ENCODE measurements around the gene CCT6B. TPM values are rescaled to one million over a fixed set of nuclear protein-coding genes. Genes with fewer than 3 reads are reported as not detected.
"Not testable (repeated sequence)": the region's sequence is repeated elsewhere in the genome, so short reads cannot be mapped to it uniquely, and the experiment has no call there.

CCT6B gene
- total RNA-seq, 1 donor from 2014 or later: 3.2 TPM

DNA sequence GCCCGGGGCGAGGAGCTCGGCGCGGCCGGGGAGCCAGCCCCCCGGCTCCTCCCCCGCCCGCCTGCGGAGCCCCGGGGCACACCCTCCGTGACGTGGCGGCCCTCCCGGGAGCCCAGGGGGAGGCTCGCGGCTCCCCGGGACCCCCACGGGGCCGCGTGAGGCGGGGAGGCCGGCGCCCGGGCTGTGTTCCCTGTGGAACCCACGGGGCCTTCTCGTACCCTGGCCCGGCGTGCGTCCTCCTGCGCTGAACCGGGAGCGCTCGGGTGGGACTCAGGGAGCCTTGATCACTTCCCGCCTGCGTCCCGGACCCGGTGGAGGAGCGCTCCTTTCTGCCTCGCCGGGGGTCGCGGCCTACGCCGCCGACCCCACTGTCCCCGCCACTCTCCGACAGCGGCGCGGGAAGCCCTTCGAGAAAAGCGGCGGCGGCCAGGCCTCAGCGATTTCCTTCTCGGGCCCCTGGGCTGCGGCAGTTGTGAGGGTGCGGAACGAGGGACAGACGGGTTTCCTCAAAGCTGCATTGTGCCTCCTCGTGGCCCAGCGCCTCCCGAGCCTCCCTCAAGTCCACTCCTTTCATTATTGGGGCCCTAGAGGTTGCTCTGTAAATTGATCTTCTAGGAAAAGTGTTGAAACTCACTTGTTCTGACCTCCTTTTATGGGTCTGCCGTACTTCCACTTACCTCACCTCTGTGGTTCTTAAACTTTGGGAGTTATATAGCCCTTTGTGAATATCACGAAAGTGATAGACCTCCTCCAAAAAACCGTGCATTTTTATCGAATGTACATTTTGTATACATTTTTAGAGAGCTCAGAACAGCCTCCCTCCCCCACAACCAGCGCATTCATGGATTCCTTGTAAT is 19.6 kb upstream of the CCT6B start:
- DNase-seq: peak; percentile 80

DNA sequence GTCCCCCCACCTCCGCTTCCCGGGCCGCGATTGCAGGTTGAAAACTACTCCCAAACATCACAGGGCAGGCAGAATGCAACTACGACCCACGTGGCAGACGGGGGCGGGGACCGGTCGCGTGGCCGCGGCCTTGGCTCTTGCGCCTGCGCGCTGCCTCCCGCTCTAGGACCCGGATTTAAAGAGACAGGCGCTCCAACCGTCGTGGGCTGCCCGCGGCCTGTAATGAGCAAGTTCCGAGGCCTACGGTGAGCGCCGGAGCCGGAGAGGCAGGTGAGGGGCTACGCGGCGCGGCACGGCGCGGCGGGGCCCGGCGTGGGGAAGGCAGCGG is 19.1 kb upstream of the CCT6B start, which contains the start of gene LIG3:
TSS of gene LIG3 (plus strand) at position 160 of the 328 bp plus-strand sequence. CDS start 2,494 bp downstream, outside the sequence.
- peak; percentile 92 for DNase-seq

DNA sequence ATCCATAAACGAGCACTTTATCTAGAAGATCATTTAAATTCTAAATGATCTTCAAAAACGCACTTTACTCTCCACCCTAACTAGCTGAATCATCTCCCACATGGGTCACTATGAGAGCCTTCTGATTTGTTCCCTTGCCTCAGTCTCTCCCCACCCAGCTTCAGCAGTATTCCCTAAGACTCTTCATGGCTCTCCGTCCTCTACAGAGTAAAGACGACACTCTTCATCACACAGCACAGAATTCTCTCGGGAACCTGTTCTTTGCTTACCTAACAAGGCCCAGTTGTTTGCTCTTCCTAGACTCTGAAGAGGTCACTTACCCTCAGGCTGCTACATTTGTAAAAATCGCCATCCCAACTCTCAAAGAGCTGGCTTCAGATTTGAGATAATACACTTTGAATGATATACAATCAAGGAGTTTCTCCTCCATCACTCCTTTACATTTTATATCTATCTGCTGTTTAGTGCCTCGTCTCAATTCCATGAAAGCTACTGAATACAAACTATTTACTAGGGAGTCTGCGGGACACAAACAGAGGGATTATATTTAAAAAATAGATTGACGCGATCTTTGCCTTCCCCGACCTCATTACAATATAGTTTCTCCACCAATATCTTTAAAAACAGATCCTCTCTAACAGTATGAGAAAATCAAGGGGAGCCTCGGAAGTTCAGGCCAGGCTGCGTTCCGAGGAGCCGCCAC is 18.5 kb upstream of the CCT6B start:
- no peak for DNase-seq

DNA sequence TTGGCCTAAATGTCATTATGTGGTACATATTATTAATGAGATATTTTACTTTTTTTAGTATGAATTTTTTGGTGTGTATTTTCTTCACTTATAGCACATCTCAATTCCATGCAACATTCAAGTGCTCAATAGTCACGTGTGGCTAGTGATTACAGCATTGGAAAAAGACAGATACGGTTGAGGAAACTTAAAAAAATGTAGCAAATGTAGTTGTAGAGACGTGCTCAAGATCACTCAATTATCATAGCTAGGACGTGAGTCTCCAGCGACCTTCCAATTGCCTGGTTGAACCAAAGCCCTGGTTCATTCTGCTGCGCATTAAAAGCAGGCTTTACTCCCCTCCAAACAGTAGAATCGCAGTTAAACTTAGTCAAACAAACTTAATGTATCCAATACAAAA is 17.9 kb upstream of the CCT6B start:
- no peak for DNase-seq

DNA sequence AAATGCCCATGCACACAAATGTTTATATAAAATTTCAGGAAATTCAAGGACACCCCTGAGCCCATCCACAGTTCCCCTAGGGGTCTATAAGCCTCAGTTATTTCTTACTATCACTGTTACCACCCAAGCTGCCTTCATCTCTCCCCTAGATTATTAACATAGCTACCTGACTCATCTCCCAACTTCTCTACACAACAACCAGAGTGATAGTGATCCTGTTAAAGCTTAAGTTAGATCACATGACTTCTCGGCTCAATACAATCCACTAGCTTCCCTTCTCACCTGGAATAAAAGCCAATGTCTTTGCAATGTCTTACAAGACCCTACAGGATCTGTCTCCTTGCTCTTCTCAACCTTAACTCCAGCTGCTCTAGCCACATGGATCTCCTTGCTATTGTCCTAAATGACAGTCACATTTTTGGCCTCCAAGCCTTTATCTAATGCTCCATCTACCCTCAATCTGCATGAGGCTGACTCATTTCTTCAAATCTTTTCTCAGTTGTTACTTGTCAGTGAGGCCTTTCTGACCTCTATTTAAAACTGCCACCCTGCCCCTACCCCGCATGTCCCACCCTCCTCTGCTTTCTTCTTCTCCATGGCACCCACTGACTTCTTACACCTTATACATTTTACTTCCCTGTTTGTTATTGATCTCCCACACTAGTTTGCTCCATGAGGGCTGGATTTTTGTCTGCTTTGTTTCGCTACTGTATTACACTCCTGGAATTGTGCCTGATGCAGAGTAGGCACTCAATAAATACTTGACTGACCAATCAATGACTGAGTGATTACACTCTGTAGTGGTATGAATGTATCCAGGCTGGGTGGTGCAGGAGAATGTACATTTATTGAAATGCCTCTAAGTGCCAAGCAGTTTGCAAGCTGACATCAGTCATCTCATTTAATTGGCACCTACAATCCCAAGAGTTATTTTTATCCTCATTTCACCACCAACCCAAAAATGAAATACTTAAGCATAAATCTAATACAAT is 13.8 kb upstream of the CCT6B start:
- DNase-seq: no peak

DNA sequence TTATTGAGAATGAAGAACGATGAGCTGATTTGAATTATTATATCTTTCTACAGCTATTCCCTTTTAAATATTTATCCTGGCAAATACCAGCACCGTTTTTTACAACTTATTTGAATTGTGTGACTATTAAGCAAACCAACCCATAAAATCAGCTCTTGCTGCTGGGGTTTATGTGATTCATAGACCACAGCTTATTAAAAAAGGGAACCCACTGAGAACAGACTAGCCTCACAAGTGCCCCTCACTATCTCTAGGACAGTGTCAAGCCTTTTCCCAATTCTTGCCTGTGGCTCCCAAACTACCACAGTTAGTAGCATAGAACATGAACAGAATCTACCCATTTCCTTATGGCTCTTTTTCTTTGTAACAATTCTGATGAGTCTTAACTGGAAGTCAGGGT is 12.9 kb upstream of the CCT6B start:
- DNase-seq: no peak

DNA sequence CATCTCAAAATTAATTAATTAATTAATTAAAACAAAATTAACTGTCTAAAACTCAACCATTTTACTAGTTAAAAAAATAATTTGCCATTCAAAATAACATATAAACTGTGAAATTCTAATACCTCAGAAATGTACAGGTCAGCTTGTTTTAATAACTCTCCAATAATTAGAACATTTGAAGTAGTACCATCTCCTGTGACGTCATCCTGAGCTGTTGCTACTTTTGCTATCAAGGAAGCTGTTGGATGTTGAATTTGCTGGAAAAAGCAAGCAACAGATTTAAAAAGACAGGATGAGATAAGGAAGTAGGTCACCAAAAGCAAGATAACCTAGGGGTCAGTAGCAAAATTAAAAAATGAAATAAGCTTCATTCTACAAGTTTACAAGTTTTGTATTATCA is 2.8 kb downstream of the CCT6B start:
- no peak for DNase-seq

DNA sequence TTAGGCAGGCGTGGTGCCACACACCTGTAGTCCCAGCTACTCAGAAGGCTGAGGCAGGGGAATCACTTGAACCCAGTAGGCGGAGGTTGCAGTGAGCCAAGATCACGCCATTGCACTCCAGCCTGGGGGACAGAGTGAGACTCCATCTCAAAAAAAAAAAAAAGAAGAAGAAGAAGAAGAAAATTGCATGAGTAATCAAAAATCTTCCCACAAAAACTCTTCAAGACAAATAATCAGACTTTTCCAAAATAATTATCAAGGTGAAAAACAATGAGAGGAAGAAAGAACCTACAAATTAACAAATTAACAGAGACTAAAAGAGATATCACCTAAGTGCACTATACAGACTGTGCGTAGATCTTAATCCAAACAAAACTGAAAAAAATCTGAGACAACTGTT is 10.5 kb downstream of the CCT6B start:
- not testable (repeated sequence) for DNase-seq

DNA sequence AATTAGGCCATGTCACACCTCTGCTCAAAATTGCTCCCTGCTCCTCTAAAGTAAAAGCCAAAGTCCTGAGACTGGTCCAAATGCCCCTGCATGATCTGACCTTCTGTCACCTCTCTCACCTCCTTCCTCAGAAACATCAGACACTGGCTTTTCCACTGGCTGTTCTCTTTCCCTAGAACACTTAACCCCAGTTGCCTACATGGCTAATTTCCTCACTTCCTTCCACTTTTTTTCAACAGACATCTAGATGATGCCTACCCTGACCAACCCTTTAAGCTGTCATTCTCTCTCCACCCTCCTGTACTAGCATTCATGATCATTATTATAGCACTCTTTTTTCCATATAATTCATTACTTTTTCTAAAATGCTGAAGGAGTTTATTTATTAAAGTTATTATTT is 31.0 kb downstream of the CCT6B start:
- DNase-seq: no peak

DNA sequence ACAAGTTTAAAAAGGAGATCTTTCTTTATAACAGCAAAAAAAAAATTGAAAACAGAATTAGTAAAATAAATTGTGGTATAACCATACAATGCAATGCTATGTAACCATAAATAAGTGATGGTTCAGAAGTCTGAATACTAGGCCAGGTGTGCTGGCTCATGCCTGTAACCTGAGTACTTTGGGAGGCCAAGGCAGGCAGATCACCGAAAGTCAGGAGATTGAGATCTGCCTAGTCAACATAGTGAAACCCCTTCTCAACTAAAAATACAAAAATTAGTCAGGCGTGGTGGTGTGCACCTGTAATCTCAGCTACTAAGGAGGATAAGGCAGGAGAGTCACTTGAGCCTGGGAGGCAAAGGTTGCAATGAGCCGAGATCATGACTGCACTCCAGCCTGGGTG is 34.6 kb downstream of the CCT6B start:
- no peak for DNase-seq

DNA sequence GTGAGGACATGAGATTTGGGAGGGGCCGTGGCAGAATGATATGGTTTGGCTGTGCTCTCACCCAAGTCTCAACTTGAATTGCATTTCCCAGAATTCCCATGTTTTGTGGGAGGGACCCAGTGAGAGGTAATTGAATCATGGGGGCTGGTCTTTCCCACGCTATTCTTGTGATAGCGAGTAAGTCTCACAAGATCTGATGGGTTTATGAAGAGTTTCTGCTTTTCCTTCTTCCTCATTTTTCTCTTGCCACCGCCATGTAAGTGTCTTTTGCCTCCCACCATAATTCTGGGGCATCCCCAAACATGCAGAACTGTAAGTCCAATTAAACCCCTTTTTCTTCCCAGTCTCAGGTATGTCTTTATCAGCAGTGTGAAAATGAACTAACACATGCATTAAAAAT is 40.6 kb downstream of the CCT6B start:
- no peak for DNase-seq

DNA sequence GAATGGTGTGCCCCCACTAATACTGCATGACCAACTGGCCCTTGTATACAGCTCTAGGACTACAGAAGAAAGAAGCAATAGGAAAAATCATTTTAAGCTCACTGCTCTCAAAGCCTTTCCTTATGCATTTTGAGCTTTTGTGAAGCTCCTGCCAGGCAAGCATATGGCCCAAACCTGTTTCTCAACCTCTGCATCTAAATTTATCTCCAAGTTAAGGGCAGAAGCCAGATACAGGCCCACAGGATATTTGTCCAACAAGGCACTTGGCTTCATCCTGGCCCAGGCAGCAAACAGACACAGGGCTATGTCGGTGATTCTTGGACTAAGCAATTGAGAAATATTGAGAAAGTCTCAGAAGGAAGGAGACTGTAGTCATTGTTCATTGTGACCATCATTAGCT is 43.9 kb downstream of the CCT6B start:
- DNase-seq: no peak

DNA sequence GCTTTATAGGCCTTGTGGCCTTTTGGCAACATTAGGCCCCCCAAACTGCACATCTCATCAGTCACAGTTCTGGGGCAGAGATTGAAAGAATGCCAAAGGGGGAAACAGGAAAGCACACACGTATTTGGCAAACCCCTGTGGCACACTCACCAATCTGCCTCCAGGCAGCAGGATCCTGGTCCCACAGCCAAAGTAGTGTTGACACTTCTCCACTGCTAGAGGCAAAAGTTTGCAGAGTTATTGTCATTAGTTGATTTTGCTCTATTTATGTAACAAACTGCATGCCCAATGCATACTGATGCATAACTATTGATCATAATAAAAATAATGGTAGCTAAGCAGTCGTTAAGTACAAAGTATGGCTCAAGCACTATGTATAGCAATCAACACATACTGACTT is 45.1 kb downstream of the CCT6B start:
- no peak for DNase-seq

DNA sequence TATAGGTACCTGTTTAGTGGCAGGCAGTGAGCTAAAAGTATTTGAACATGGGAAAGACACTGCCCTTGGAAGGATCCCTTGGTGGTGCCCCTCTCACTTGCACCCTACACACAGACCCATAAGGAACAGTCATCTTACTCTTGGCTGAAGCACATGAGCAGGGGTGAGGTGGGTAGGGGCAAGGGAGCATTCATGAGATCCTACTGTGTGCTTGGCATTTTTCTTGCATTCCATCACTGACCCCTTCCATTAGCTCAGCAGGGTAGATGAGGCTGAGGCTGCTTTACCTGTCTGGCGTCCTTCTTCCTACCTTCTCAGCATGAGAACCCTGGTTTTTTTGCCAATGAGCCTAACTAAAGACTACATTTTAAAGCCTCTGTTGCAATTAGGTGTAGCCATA is 48.3 kb downstream of the CCT6B start:
- DNase-seq: no peak

DNA sequence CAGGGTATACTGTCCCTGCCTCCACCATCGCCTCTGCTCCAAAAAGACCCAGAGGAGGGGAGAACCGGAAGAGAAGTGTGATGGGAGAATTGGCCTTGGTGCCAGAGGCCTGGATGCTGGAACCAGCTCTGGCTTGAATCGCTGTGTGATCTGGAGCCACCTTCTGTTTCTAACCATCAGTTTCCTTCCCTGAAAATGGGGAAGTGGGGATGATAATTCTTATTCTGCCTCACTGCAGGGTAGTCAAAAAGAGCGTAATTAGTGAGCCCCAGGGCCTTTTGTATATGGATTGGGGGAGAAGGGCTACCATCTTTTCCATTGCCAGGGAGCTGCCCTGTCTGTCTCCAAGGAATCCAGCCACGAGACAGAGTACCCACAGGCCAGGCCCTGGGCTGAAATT is 52.2 kb downstream of the CCT6B start:
- no peak for DNase-seq

DNA sequence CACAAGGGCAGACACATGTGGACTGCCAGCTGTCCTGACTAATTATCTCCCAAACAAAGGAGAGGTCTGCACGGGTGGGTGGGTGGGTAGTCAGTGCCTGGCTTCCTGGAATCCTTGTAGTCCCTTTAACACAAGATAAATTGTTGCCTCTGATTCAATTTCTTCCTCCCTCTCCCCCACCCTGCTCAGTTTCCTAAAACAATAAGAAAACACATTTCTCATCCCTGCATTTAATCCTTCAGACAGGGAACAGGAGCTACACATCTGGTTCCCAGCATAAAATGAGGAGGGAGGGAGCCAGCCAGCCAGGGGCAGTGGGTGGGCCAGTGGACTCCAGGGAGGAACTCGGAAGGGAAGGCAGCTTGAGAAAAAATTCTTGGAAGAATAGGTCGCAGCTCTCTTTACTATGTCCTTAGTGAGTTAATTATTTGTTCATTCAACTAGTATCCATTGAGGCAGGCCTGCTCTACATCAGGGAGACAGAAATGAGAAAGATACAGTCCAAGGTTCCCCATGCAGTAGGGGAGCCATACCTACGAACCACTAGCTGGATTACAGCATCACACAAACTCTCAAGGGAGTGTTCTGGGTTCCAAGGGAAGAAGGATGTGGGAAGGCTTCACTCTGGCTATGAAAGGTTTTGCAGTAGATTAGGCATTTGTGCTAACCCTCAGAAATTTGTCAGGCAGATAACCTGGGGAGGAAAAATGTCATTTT is 58.3 kb downstream of the CCT6B start:
- peak; percentile 33 for DNase-seq

DNA sequence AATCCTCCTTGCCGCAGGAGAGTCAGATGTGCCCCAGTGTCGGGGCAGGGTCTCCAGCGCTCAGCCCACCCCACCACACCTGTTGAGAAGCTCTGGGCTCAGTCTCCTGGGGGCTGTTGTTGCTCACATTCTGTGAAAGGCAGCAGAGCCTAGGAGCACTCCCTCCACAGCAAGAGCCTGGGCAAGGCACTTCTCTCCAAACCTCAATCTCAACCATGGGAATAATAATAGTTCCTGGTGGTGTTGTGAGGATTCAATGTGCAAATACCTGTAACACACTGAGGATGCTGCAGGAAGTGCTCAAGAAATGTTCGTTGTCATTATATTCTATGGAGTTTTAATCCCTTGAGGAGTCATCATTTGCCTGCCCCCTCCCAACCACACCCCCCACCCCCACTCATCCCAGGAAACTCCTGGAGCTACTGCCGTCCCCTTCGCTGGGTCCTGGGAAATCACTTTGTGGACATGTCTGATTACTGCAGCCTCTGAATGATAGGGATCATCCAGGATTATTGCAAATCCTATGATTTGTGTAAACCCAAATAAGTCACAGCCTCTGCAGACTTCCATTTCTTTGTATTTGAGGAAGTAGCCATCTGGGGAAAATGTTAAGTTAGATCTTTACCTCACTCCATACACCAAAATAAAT is 61.5 kb downstream of the CCT6B start:
- DNase-seq: no peak

DNA sequence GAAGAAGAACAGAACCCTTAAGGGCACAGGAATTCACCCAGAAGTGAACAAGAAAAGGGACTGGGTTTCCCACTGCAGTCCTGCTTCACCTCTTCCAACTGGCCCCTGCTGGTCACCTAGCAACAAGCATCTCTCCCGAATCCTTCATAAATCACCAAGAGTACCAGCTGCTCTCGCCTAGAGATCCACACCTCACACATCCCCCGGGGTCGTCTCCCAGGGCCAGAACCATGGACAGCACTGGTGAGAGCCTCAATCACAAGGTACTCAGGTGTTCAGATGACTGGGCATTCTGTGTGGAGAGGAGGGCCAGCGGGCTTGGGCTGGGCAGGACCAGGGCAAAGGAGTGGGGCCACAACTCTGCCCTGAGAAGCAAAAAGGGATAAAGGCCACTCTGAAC is 65.9 kb downstream of the CCT6B start:
- DNase-seq: no peak

DNA sequence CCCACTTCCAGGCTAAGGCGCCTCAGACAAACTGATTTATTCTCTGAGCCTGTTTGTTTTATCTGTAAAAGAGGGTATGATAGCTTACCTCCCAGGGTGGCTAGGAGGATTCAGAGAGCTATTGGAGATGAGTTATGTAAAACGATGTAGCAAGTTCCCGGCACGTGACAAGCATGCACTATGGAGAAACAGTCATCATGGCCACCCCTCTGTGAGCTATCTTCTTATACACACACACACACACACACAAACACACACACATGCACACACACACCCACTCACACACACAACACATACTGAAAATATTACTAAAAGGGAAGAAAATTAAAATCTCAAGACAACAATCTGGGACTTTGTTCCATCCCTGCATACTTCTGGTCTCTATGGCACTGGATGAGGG is 66.3 kb downstream of the CCT6B start:
- DNase-seq: no peak

DNA sequence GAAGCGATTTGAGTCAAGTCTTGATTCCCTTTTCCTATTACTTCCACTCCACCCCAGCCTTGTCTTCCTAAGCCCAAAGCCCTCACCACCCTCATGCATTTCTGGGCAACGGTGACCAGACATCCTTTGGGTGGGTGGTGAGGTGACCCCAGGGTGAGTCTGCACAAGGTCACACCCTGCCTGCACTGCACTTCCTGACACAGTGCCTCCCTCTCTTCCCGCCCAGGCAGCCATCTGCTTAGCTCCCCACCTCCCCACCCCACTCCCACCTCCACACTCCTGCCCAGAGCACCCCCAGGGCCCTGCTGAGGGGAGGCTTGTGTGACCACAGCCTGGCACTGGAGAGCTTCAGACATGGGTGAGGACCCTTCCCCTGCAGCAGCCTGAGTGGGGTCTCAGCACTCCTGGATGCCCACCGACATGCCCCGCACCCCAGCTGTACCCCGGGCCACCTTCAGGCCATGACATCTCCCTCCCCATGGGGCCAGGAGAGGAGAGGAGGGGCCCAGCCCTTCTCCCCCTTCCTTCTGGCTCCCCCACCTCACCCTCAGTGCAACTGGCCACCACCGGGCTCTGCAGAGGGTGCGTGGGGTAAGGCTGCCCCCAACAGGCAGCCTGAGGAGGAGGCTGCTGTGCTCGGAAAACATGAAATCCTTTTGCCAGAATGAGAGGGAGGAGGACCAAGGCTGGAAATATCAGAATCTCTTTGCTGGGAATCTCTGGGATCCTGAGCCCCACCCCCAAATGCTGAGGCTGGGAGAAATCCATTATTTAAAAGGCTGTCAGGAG is 68.6 kb downstream of the CCT6B start:
- DNase-seq: no peak

DNA sequence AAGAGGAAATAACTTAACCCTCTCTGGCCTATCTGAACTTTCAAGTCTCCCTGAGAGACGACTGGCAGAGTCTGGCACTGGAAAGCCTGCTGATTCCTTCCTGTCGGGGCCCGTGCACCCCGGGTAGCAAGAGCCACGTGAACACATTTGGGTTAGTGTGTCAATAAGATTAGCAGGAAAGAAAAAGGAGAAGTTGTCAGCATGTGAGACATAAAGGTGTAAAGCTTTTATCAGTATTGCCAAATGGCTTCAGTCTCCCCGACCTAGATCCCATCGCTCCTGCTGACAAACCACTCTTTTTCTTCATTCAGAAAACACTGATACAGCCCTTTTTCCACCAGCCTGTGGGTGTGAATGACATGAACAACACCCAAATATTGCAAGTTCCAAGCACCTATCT is 74.4 kb downstream of the CCT6B start:
- no peak for DNase-seq

Data from skin of body (tissue), 2 donors.